HCT116 (cell line): ENCODE data around the gene PDE4B. TPM values are rescaled to one million over a fixed set of nuclear protein-coding genes. Genes with fewer than 3 reads are reported as not detected.

Experiments used
- ATAC-seq: fragments of 200-7000 bp; cut with Tn5 transposase; 2 replicates; pipeline ENCODE4 v1.9.1; 2020; ENCODE audit warnings: mild to moderate bottlenecking, moderate library complexity
- BruUV-seq: library from RNA; stranded (reverse); fragments of 400-500 nt; replicated peaks from 2 replicates; lab custom pipeline; 2021; lab: Mats Ljungman, UMichigan
- CTCF ChIA-PET: fragments of 300-600 bp; sonication (Branson Sonifier 250); formaldehyde crosslinking; loops from one replicate; lab custom pipeline; 2021; ENCODE audit warnings: antibody characterized with exemption; lab: Charles Lee
- POLR2A ChIA-PET: fragments of 300-600, 350-600 bp; sonication (Branson Sonifier 250); formaldehyde crosslinking; loops from one replicate; lab custom pipeline; 2021; ENCODE audit warnings: antibody characterized with exemption; lab: Charles Lee
- RAD21 ChIA-PET, 2 experiments: fragments of 300-600 bp; sonication (Branson Sonifier 250); formaldehyde crosslinking; loops; one replicate each; lab custom pipeline; 2023; ENCODE audit warnings: low total read pairs in 2 of 2; ENCODE audit not compliant: uncharacterized antibody in 2 of 2, unreplicated experiment in 2 of 2, low non-redundant PET in 1 of 2; lab: Charles Lee
- DNase-seq: peaks from one replicate; pipeline ENCODE4 v3.0.0-alpha.2; 2010; ENCODE audit warnings: low read depth, low spot score
- H2AFZ ChIP-seq: fragments of 200-600 bp; shearing (Covaris generic), sonication (generic); 2 replicates; pipeline ENCODE4 v1.6.1; 2017; ENCODE audit warnings: low read depth, mixed run types, mixed read lengths, antibody characterized with exemption, low read length; ENCODE audit not compliant: poor library complexity, severe bottlenecking
- H3K27ac ChIP-seq: 2 replicates; pipeline ENCODE4 v1.5.1; 2012; ENCODE audit warnings: low read depth, low read length
- H3K27me3 ChIP-seq: fragments of 200-600 bp; sonication (generic); 2 replicates; pipeline ENCODE4 v1.6.1; 2016; ENCODE audit warnings: mixed run types, low read length, mixed read lengths; ENCODE audit not compliant: insufficient read depth
- H3K36me3 ChIP-seq, 2 experiments: fragments of 200-500 bp in 1 of 2; fragments of 200-600 bp in 1 of 2; sonication (Bioruptor generic) in 1 of 2; sonication (generic) in 1 of 2; 2 replicates each; pipeline versions ENCODE4 v1.5.1 to v1.6.1; 2014 to 2016; ENCODE audit warnings: low read length in 2 of 2, inconsistent platforms in 1 of 2, mixed read lengths in 1 of 2, mixed run types in 1 of 2; ENCODE audit not compliant: insufficient read depth in 2 of 2, control insufficient read depth in 1 of 2
- H3K4me1 ChIP-seq, 2 experiments: fragments of 200-600 bp in 1 of 2; sonication (generic) in 1 of 2; 2 replicates each; pipeline versions ENCODE4 v1.5.1 to v1.6.1; 2012 to 2017; ENCODE audit warnings: low read length in 2 of 2, inconsistent platforms in 1 of 2, mild to moderate bottlenecking in 1 of 2, mixed read lengths in 1 of 2, mixed run types in 1 of 2, moderate library complexity in 1 of 2; ENCODE audit not compliant: insufficient read depth in 2 of 2, control insufficient read depth in 1 of 2
- H3K4me2 ChIP-seq: fragments of 200-600 bp; sonication (generic); 2 replicates; pipeline ENCODE4 v1.6.1; 2017; ENCODE audit warnings: mixed run types, low read length, mixed read lengths
- H3K4me3 ChIP-seq, 2 experiments: fragments of 200-600 bp in 1 of 2; sonication (generic) in 1 of 2; replicated peaks in 1 of 2; 2 replicates each; pipeline ENCODE4 v1.5.1; 2011 to 2016; ENCODE audit warnings: low read length in 2 of 2, control low read depth in 1 of 2, low read depth in 1 of 2, mild to moderate bottlenecking in 1 of 2, mixed read lengths in 1 of 2, mixed run types in 1 of 2
- H3K79me2 ChIP-seq: fragments of 200-600 bp; sonication (generic); 2 replicates; pipeline ENCODE4 v1.6.1; 2017; ENCODE audit warnings: mild to moderate bottlenecking, mixed run types, low read length, moderate library complexity, mixed read lengths; ENCODE audit not compliant: insufficient read depth
- H3K9ac ChIP-seq: fragments of 200-600 bp; sonication (generic); 2 replicates; pipeline ENCODE4 v1.6.1; 2016; ENCODE audit warnings: low read length, mixed read lengths
- H3K9me2 ChIP-seq: fragments of 200-600 bp; sonication (generic), shearing (Covaris generic); 2 replicates; pipeline ENCODE4 v1.6.1; 2017; ENCODE audit warnings: mixed run types, mild to moderate bottlenecking, moderate library complexity; ENCODE audit not compliant: insufficient read depth
- H3K9me3 ChIP-seq, 2 experiments: fragments of 200-500 bp in 1 of 2; fragments of 200-600 bp in 1 of 2; sonication (Bioruptor generic) in 1 of 2; sonication (generic) in 1 of 2; 2 replicates each; pipeline ENCODE4 v1.6.1; 2014 to 2017; ENCODE audit warnings: low read length in 2 of 2, mixed read lengths in 2 of 2, inconsistent platforms in 1 of 2, low read depth in 1 of 2, mild to moderate bottlenecking in 1 of 2, mixed run types in 1 of 2, moderate library complexity in 1 of 2; ENCODE audit not compliant: control insufficient read depth in 1 of 2, insufficient read depth in 1 of 2
- H4K20me1 ChIP-seq: fragments of 200-600 bp; sonication (generic), shearing (Covaris generic); 2 replicates; pipeline ENCODE4 v1.6.1; 2017; ENCODE audit warnings: mixed run types, mild to moderate bottlenecking, moderate library complexity; ENCODE audit not compliant: insufficient read depth
- CBX3 ChIP-seq: IDR thresholded peaks from 2 replicates; pipeline ENCODE4 v1.6.1; 2012; ENCODE audit warnings: low read depth
- CEBPB ChIP-seq: IDR thresholded peaks from 2 replicates; pipeline ENCODE4 v1.6.1; 2012; ENCODE audit warnings: low read depth
- ELF1 ChIP-seq: IDR thresholded peaks from 2 replicates; pipeline ENCODE4 v1.6.1; 2012; ENCODE audit warnings: low read depth, borderline replicate concordance
- FOSL1 ChIP-seq: IDR thresholded peaks from 2 replicates; pipeline ENCODE4 v1.6.1; 2012; ENCODE audit warnings: low read depth
- JUND ChIP-seq: IDR thresholded peaks from 2 replicates; pipeline ENCODE4 v1.6.1; 2012
- POLR2AphosphoS5 ChIP-seq: IDR thresholded peaks from 2 replicates; pipeline ENCODE4 v1.6.1; 2011; ENCODE audit warnings: mild to moderate bottlenecking, low read depth, low read length, moderate library complexity
- SP1 ChIP-seq: IDR thresholded peaks from 2 replicates; pipeline ENCODE4 v1.6.1; 2012; ENCODE audit warnings: low read depth
- ZNF274 ChIP-seq: fragments of 200-500 bp; sonication (Bioruptor generic); IDR thresholded peaks from 2 replicates; pipeline ENCODE4 v1.6.1; 2014; ENCODE audit warnings: mild to moderate bottlenecking, low read depth, low read length, inconsistent platforms
- intact Hi-C: fragments of 100-400 bp; cut with micrococcal nuclease; formaldehyde crosslinking; loops from 2 replicates; pipeline ENCODE4 v1.10.0; 2022
- total RNA-seq: library from RNA; stranded (reverse); gene quantifications from one replicate; pipeline ENCODE4 v1.2.1, GENCODE V29; 2021; ENCODE audit not compliant: unreplicated experiment
- TF ChIP-seq, protein P1 (sequence below): IDR thresholded peaks from 2 replicates; pipeline ENCODE4 v1.6.1; 2012
- TF ChIP-seq, protein P2 (sequence below): IDR thresholded peaks from 2 replicates; pipeline ENCODE4 v1.6.1; 2012
- TF ChIP-seq, protein P3 (sequence below): IDR thresholded peaks from 2 replicates; pipeline ENCODE4 v1.6.1; 2011; ENCODE audit warnings: mild to moderate bottlenecking, low read length, moderate library complexity; ENCODE audit not compliant: insufficient replicate concordance; ENCODE audit errors: extremely low read depth

The PDE4B gene
- total RNA-seq, 1 experiment from 2014 or later, result 76.9 TPM

DNA sequence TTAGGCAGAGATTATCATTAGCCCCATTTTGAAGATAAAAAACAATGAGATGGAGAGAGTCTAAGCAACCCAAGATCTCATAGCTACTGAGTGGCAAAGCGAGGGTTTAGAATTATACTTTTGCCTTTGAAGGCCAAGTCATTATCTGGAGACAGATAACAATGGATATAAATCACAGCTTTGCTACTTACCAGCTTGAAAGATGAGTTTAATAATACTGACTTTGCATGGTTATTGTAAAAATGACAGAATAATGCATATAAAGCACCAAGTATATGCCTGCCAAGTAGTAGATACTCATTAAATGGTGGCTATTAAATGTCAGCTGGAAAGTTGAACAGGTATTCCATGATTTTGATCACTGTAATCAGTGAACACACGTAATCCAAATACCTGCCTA lies 499.6 kb downstream of the PDE4B start:
- Histone ChIP-seq H3K79me2 (no peaks in the 10 kb centered on the region), H3K36me3 (no peaks in the 10 kb centered on the region), H2AFZ (peak overlapping the region; percentile 57), H3K27ac (peak overlapping the region; percentile 99)
- intact Hi-C loops, result no loop called here
- BruUV-seq, result no TSS peak
- 0 out of 2 replicates have a peak, but pooled peaks have one; percentile 4 for TF ChIP-seq CBX3
- TF ChIP-seq, protein P1, sequence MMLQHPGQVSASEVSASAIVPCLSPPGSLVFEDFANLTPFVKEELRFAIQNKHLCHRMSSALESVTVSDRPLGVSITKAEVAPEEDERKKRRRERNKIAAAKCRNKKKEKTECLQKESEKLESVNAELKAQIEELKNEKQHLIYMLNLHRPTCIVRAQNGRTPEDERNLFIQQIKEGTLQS, result no peak
- TF ChIP-seq, all 23 proteins: peak for 1
- DNase-seq (no peak), ATAC-seq (no peak)
- no peak overlapping the region for H3K4me3 ChIP-seq
- CTCF ChIA-PET, result no interaction called here
- 0 out of 2 replicates have a peak overlapping the region, but pooled peaks have one; percentile 64 for H3K9ac ChIP-seq
- H3K4me1 ChIP-seq, result peaks cover 69 to 81% of the 10 kb centered on the region in 2 experiments
- peak overlapping the region; percentile 67 for H3K4me2 ChIP-seq
- no peaks in the 10 kb centered on the region for H3K9me3 ChIP-seq
- H3K27me3 ChIP-seq, result no peaks in the 10 kb centered on the region
- no peaks in the 10 kb centered on the region for H3K9me2 ChIP-seq
- POLR2A ChIA-PET, result interaction anchor here (5.4 kb wide), 1 partner anchor 41 kb away, joined by 25 read pairs; no protein-coding TSS in a partner anchor
- no peaks in the 10 kb centered on the region for H4K20me1 ChIP-seq
- RAD21 ChIA-PET, result no interaction called here

DNA sequence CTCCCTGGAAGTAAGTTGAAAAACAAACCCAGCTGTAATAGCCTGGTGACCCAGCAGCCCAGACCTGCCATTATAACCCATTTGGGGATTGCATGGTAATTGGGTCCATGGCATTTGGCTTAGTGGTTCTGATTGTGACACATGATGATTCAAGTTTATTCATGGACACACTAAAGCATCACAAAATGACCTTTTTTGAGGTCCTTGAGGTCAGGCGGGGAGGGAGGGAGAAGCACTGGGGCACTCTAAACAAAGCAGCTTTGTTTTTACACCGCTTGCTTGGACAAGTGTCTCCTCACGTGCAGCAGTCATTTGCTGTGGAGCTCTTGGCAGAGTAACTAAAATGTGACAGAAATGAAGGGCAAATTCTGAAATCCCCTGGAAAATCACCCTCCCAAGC lies 500.2 kb downstream of the PDE4B start:
- BruUV-seq, result no TSS peak
- ChIA-PET POLR2A (interaction anchor here (0.6 to 5.4 kb wide), 5 partner anchors 10 to 241 kb away, joined by 3 to 25 read pairs (median 4); no protein-coding TSS in a partner anchor), RAD21 (no interaction called here), CTCF (no interaction called here)
- Histone ChIP-seq H4K20me1 (no peaks in the 10 kb centered on the region), H3K79me2 (no peaks in the 10 kb centered on the region), H3K4me1 (peaks cover 76 to 86% of the 10 kb centered on the region in 2 experiments), H3K27ac (peak overlapping the region; percentile 99), H3K9me2 (no peaks in the 10 kb centered on the region), H3K27me3 (no peaks in the 10 kb centered on the region), H3K9ac (peak overlapping the region; percentile 64), H3K4me2 (peak overlapping the region; percentile 67), H3K4me3 (no peak overlapping the region), H3K9me3 (no peaks in the 10 kb centered on the region), H2AFZ (no peak overlapping the region), H3K36me3 (no peaks in the 10 kb centered on the region)
- peak; percentile 64 for DNase-seq
- intact Hi-C loops, result no loop called here
- no peak for TF ChIP-seq ELF1
- TF ChIP-seq, protein P2, sequence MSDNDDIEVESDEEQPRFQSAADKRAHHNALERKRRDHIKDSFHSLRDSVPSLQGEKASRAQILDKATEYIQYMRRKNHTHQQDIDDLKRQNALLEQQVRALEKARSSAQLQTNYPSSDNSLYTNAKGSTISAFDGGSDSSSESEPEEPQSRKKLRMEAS, result peak; percentile 61; the same call in 1 of the 2 replicates
- TF ChIP-seq FOSL1, result peak; percentile 77
- 0 out of 2 replicates have a peak, but pooled peaks have one; percentile 36 for TF ChIP-seq POLR2AphosphoS5
- TF ChIP-seq, protein P3, sequence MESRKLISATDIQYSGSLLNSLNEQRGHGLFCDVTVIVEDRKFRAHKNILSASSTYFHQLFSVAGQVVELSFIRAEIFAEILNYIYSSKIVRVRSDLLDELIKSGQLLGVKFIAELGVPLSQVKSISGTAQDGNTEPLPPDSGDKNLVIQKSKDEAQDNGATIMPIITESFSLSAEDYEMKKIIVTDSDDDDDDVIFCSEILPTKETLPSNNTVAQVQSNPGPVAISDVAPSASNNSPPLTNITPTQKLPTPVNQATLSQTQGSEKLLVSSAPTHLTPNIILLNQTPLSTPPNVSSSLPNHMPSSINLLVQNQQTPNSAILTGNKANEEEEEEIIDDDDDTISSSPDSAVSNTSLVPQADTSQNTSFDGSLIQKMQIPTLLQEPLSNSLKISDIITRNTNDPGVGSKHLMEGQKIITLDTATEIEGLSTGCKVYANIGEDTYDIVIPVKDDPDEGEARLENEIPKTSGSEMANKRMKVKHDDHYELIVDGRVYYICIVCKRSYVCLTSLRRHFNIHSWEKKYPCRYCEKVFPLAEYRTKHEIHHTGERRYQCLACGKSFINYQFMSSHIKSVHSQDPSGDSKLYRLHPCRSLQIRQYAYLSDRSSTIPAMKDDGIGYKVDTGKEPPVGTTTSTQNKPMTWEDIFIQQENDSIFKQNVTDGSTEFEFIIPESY, result no peak
- 0 out of 2 replicates have a peak, but pooled peaks have one; percentile 25 for TF ChIP-seq CBX3
- TF ChIP-seq CEBPB, result peak; percentile 80
- TF ChIP-seq ZNF274, result no peak
- peak; percentile 82 for TF ChIP-seq SP1
- TF ChIP-seq JUND, result peak; percentile 73
- peak; percentile 56 for ATAC-seq
